ENCODE measurements around the gene KIAA1328. TPM values are rescaled to one million over a fixed set of nuclear protein-coding genes. Genes with fewer than 3 reads are reported as not detected.

The KIAA1328 gene
- total and polyA plus RNA-seq, 2 experiments from 2014 or later = 3.3 to 12.5 TPM

GRCh38 chr18:36798738-36799473 is 30.0 kb upstream of the KIAA1328 start:
- H3K79me2 ChIP-seq = no peaks in the 10 kb centered on the region

GRCh38 chr18:36805105-36805504 is 23.8 kb upstream of the KIAA1328 start:
- no peak for DNase-seq (ENCODE audit: low spot score)
- Histone ChIP-seq H4K20me1 (ENCODE audit: insufficient read depth, poor library complexity, severe bottlenecking) (no peaks in the 10 kb centered on the region), H3K36me3 (replicated peaks; ENCODE audit: insufficient read depth, low read depth) (no peaks in the 10 kb centered on the region)

More at GRCh38 chr18:36798738-36799473, 30.0 kb upstream of the KIAA1328 start:
- Histone ChIP-seq H3K9me2 (replicated peaks; ENCODE audit: insufficient read depth) (no peaks in the 10 kb centered on the region), H3K4me1 (ENCODE audit: insufficient read depth) (no peaks in the 10 kb centered on the region), H3K9me3 (ENCODE audit: low read depth) (no peaks in the 10 kb centered on the region), H3K4me3 (no peak overlapping the region), H2AFZ (no peak overlapping the region), H3K27ac (no peak overlapping the region), H3K36me3 (replicated peaks; ENCODE audit: insufficient read depth, low read depth) (no peaks in the 10 kb centered on the region), H3K27me3 (no peaks in the 10 kb centered on the region), H4K20me1 (ENCODE audit: insufficient read depth, poor library complexity, severe bottlenecking) (no peaks in the 10 kb centered on the region), H3K4me2 (no peak overlapping the region)
- 93% methylated on average over 3 of the region's 3 CpGs for WGBS (ENCODE audit: low lambda C conversion rate, missing lambda C conversion rate)
- no peak for TF ChIP-seq EZH2phosphoT487 (IDR thresholded peaks at IDR 0.05; ENCODE audit: low read depth, severe bottlenecking, unreplicated experiment)
- no peak for TF ChIP-seq EZH2 (IDR thresholded peaks at IDR 0.05; ENCODE audit: borderline replicate concordance)
- TF ChIP-seq CTCF (IDR thresholded peaks at IDR 0.05; ENCODE audit: poor library complexity) = no peak
- DNase-seq (ENCODE audit: low spot score) = no peak

GRCh38 chr18:36808681-36809080 is 20.2 kb upstream of the KIAA1328 start:
- Histone ChIP-seq H2AFZ (no peak overlapping the region), H3K4me1 (ENCODE audit: insufficient read depth) (no peaks in the 10 kb centered on the region), H4K20me1 (ENCODE audit: insufficient read depth, poor library complexity, severe bottlenecking) (no peaks in the 10 kb centered on the region), H3K9me3 (ENCODE audit: low read depth) (no peaks in the 10 kb centered on the region), H3K27me3 (no peaks in the 10 kb centered on the region), H3K4me2 (no peak overlapping the region), H3K27ac (no peak overlapping the region), H3K9me2 (replicated peaks; ENCODE audit: insufficient read depth) (no peaks in the 10 kb centered on the region), H3K79me2 (no peaks in the 10 kb centered on the region), H3K36me3 (replicated peaks; ENCODE audit: insufficient read depth, low read depth) (no peaks in the 10 kb centered on the region), H3K4me3 (no peak overlapping the region)
- 92% methylated on average over 2 of the region's 2 CpGs for WGBS (ENCODE audit: low lambda C conversion rate, missing lambda C conversion rate)
- no peak for TF ChIP-seq CTCF (IDR thresholded peaks at IDR 0.05; ENCODE audit: poor library complexity)
- no peak for TF ChIP-seq EZH2phosphoT487 (IDR thresholded peaks at IDR 0.05; ENCODE audit: low read depth, severe bottlenecking, unreplicated experiment)
- TF ChIP-seq EZH2 (IDR thresholded peaks at IDR 0.05; ENCODE audit: borderline replicate concordance) = no peak
- DNase-seq (ENCODE audit: low spot score) = no peak

More at GRCh38 chr18:36805105-36805504, 23.8 kb upstream of the KIAA1328 start:
- H3K27me3 ChIP-seq = no peaks in the 10 kb centered on the region
- H3K4me3 ChIP-seq = no peak overlapping the region
- H3K9me2 ChIP-seq (replicated peaks; ENCODE audit: insufficient read depth) = no peaks in the 10 kb centered on the region
- no peak overlapping the region for H3K27ac ChIP-seq
- H3K9me3 ChIP-seq (ENCODE audit: low read depth) = no peaks in the 10 kb centered on the region
- no peaks in the 10 kb centered on the region for H3K79me2 ChIP-seq
- no peak overlapping the region for H2AFZ ChIP-seq
- no peak overlapping the region for H3K4me2 ChIP-seq
- no peak for TF ChIP-seq EZH2 (IDR thresholded peaks at IDR 0.05; ENCODE audit: borderline replicate concordance)
- TF ChIP-seq EZH2phosphoT487 (IDR thresholded peaks at IDR 0.05; ENCODE audit: low read depth, severe bottlenecking, unreplicated experiment) = no peak
- no peak for TF ChIP-seq CTCF (IDR thresholded peaks at IDR 0.05; ENCODE audit: poor library complexity)
- no peaks in the 10 kb centered on the region for H3K4me1 ChIP-seq (ENCODE audit: insufficient read depth)
- 93% methylated on average over 2 of the region's 2 CpGs for WGBS (ENCODE audit: low lambda C conversion rate, missing lambda C conversion rate)
